Ureter (tissue), 1 donor: ENCODE measurements around the gene PVALB. TPM values are rescaled to one million over a fixed set of nuclear protein-coding genes. Genes with fewer than 3 reads are reported as not detected.
"Not testable (repeated sequence)": the region's sequence is repeated elsewhere in the genome, so short reads cannot be mapped to it uniquely, and the experiment has no call there.

Experiments used
- DNase-seq: peaks from one replicate; pipeline ENCODE4 v3.0.0-alpha.2; 2020; ENCODE audit warnings: low spot score
- total RNA-seq: library from RNA; stranded (reverse); gene quantifications from one replicate; pipeline ENCODE4 v1.2.4, GENCODE V29; 2023
- donor health status: DM: yes; HTN: yes; CAD: no.

Gene PVALB
- total RNA-seq, 1 donor from 2014 or later, result 125 TPM

- no peak for DNase-seq
Observed at GRCh38 chr22:36756746-36757655, 59.8 kb downstream of the PVALB start.

- no peak for DNase-seq
Observed at GRCh38 chr22:36756031-36756430, 60.8 kb downstream of the PVALB start.

- DNase-seq, result no peak
Observed at GRCh38 chr22:36755316-36755715, 61.5 kb downstream of the PVALB start.

- not testable (repeated sequence) for DNase-seq
Observed at GRCh38 chr22:36754881-36755280, 62.0 kb downstream of the PVALB start.

GRCh38 chr22:36753916-36754315, 62.9 kb downstream of the PVALB start:
- no peak for DNase-seq

- no peak for DNase-seq
Observed at GRCh38 chr22:36753120-36753802, 63.6 kb downstream of the PVALB start.

Other genes starting within 250 kb of the PVALB start
- not detected for gene CACNG2, start 113.3 kb downstream of the PVALB start, total RNA-seq
- 41.2 TPM for gene IFT27, start 40.9 kb downstream of the PVALB start, total RNA-seq
- 27.2 TPM for gene NCF4, start 44.0 kb upstream of the PVALB start, total RNA-seq
- 8.6 TPM for gene CSF2RB, start 96.6 kb upstream of the PVALB start, total RNA-seq
- gene TST, start 202.4 kb upstream of the PVALB start, total RNA-seq, result 53.4 TPM
- gene MPST, start 202.7 kb upstream of the PVALB start, total RNA-seq, result 42.7 TPM
- gene KCTD17, start 234.7 kb upstream of the PVALB start, total RNA-seq, result 37.2 TPM